GM12878 (cell line): ENCODE data around the gene MPEG1.

Experiments used
- RELA ChIP-seq: fragments of 450-650 bp; IDR thresholded peaks from 2 replicates; pipeline ENCODE4 v1.8.0; 2014; ENCODE audit warnings: borderline replicate concordance; ENCODE audit not compliant: partially characterized antibody
- TF ChIP-seq, protein P1 (sequence below), 3 experiments: IDR thresholded peaks in 2 of 3; conservative IDR thresholded peaks in 1 of 3; 2 replicates each; pipeline ENCODE4 v1.5.1; 2011; ENCODE audit warnings: low read depth in 3 of 3, low read length in 3 of 3, mild to moderate bottlenecking in 3 of 3, control low read depth in 2 of 3, moderate library complexity in 2 of 3, inconsistent platforms in 1 of 3, mixed read lengths in 1 of 3; ENCODE audit not compliant: control insufficient read depth in 2 of 3, insufficient read depth in 1 of 3; ENCODE audit errors: extremely low read depth in 1 of 3

GRCh38 chr11:59186130-59186594 is 26.6 kb downstream of the MPEG1 start:
- TF ChIP-seq, protein P1, sequence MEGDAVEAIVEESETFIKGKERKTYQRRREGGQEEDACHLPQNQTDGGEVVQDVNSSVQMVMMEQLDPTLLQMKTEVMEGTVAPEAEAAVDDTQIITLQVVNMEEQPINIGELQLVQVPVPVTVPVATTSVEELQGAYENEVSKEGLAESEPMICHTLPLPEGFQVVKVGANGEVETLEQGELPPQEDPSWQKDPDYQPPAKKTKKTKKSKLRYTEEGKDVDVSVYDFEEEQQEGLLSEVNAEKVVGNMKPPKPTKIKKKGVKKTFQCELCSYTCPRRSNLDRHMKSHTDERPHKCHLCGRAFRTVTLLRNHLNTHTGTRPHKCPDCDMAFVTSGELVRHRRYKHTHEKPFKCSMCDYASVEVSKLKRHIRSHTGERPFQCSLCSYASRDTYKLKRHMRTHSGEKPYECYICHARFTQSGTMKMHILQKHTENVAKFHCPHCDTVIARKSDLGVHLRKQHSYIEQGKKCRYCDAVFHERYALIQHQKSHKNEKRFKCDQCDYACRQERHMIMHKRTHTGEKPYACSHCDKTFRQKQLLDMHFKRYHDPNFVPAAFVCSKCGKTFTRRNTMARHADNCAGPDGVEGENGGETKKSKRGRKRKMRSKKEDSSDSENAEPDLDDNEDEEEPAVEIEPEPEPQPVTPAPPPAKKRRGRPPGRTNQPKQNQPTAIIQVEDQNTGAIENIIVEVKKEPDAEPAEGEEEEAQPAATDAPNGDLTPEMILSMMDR (IDR thresholded peaks at IDR 0.05 in 2 of 3, conservative IDR thresholded peaks at IDR 0.05 in 1 of 3; ENCODE audit: control insufficient read depth in 2 of 3, extremely low read depth in 1 of 3, insufficient read depth in 1 of 3, low read depth in 3 of 3, low read length in 3 of 3): peak; percentile 67 to 92 (median 89)
- no peak for TF ChIP-seq RELA
